Amniotic stem cell (primary cell): ENCODE results near the gene FAM221B.

Experiments
- DNase-seq: peaks from one replicate; lab custom pipeline; 2025; lab: John Stamatoyannopoulos, UW

FAM221B gene, protein sequence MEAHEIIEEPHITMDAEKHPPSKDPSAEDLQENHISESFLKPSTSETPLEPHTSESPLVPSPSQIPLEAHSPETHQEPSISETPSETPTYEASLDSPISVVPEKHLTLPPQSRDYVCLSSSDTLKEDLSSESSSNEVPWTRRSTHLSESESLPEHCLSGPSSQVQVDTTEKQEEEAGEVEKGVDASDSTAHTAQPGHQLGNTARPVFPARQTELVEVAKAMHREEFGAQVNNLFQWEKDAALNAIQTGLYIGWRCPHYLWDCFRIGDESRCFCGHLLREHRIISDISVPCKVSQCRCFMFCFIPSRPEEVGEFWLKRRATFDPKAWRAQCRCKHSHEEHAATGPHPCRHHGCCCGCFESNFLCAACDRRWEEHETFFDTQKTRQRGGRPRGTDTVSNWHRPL

DNA sequence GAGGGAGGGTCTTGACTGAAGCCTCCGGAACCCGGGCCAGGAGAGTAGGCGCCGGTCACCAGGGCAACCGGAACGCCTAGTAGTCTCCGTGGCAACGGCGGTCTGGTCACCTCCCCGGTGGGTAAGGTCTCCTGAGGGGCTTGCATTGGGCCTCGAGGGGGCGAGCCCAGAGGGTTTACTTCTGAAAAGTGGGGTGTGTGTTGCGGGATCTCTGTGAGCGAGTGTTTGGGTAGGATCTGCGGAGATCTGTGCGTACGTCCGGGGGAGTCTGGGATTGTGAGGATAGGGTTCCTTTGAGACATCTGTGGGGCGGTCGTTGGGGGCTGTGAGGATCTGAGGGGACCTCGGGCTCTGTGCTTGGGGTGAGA is at the start of gene FAM221B:
FAM221B (minus strand) TSS at position 17 of the 368 bp plus-strand sequence. CDS start 2,571 bp downstream, outside the sequence.
- DNase-seq: no peak

DNA sequence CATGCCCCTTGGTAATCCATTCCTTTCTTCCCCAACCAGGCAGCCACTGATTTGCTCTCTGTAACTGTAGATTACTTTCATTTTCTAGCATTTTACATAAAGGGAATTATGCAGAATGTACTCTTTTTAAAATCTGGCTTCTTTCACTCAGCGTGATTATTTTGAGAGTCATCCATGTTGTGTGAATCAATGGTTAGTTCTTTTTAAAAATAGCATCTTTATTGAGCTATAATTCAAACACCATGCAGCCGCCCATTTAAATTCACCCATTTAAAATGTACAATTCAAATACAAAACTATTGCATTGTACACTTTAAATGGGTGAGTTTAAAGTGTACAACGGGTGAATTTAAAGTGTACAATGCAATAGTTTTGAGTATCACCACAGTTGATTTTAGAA is 44.0 kb upstream of the FAM221B start:
- DNase-seq: no peak

DNA sequence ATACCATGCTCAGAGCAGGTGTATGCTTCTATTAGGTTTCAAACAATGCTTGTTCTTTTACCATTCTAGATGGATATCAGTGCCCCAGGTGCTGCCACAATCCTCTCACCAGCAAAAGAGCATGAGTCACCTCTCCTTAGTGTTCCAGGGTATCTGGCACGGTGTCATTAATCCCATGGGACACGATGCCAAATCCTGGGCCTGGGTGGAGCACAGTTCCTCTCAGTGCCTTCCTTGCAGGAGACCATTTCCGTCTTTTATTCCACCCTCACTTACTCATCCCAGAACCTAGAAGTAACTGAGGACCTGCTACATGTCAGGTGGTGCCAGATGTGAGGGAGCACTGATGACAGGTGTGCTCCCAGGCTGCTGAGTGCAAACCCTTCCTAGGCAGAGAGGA is 43.0 kb upstream of the FAM221B start:
- DNase-seq: no peak

DNA sequence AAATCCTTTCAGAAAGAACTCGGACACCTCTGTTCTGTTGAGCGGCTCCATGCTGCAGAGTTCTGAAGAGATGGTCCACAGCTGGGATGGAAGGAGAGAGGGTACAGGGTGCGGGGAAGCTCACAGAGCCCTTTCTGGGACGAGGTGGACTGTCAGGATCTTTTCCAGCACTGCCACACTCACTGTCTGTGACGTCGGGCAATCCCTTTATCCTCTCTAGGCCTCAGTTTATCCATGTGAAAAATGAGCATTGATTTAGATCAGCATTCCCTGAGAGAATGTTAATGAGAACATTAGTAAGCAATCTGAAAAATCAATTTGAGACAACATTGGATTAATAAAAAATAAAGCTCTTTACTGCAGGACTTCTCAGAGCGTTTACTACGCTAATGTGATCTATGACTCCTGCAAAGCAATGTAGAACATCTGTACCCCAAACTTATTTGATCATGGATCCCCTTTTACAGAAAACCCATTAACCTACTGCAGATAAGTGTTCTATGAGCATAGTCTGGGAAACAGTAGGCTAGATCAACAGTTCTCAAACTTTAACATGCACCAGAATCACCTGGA is 41.9 kb upstream of the FAM221B start, which contains the start of gene OR13J1:
OR13J1 (minus strand) TSS at position 51 of the 573 bp plus-strand sequence; CDS start at position 51, 0 bp downstream.
- no peak for DNase-seq

DNA sequence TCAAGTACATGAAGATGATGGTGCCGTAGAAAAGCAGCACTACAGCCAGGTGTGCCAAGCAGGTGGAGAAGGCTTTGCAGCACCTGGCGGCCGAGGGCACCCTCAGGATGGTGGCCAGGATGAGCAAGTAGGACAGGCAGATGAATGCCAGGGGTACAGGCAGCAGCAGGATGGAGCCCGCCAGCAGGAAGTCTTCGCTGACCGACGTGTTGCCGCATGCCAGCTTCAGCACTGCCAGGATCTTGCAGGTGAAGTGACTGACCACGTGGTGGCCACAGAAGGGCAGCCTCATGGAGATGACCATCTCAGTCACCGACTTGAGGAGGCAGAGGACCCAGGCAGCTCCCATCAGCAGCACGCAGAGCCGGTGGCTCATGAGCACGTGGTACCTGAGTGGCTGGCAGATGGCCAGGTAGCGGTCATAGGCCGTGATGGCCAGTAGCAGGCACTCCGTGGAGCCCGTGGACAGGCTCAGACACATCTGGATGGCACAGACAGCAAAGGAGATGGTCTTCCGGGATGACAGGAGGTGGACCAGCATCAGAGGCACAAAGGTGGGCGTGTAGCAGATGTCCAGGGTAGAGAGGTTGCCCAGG is 41.2 kb upstream of the FAM221B start:
- DNase-seq: no peak

DNA sequence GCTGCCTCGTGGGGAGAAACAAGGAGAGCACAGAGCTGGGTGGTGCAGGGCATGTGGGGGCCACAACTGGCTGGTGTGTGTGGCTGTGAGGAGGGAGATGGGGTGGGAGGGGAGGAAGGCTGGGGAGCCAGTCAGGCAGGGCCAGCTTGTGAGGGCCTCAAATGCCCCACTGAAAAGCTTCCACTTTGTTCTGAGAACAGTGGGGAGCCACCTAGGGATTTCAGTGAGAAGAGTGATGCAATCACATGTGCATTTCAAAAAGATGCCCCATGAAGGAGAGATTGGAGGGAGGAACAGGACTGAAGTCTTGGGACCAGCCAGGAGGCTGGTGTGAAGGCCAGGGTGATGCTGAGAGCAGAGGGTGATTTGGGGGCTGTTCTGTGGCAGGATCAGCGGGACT is 40.4 kb upstream of the FAM221B start:
- DNase-seq: no peak

DNA sequence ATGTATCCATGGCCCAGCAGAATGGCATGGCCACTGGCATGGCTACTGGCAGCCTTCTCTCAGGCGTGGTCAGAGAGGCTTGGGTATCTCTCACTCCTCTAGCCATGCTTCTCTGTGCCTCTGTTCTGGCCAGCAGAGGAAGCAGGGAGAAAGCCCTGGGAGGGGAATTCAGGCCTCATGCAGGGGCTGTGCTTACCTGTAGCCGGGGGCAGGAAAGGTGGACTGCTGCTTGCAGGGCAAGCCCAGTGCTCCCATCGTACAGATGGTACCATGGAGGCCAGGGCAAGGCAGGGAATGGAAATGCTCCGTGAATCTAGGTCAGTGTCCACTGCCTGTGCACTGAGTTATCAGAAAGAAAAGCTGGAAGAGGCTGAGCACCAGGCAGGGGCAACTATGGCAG is 39.0 kb upstream of the FAM221B start:
- DNase-seq: no peak

DNA sequence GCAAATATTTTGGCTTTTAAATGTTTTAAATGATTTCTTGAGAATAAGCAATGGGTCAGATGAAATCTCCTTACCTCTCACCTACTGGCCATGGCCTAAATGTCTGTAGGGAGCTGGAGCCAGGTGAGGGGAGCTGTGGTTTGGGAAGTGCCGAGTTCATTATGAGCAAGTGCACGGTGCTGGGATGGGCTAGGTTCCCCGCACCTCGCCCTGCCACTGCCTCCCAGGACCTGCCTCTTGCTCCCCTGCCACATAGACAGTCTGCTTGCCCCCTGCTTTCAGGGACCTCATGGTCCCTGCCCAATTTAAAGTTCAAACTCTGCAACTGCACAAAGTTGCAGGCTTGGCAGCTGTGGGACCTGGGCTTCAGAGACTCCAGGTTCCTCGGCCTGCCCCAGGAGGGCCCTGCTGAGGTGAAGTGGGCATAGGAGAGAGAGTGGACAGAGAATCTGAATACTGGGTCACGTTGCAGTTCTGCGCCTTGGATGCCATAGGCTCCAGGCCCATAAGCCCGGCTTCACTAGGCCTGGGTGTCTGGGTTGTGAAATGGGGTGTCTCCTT is 36.2 kb upstream of the FAM221B start:
- no peak for DNase-seq

DNA sequence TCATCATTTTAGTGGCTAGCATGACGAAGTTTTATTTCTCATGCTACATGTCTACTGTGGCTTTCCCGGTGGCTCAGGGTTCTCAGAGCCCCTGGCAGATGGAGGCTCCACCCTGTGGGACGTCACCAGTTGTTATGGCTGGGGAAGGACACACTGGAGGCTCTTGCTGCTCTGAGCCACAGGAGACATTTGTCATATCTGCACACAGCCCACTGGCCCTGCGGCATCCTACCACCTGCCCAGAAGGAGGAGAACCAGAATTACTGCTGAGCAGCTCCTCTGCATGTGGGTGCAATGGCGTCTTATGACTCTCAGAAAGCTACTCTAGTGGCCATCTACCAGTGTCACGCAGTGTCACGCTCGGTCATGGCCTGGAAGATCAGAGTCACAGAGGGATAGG is 35.1 kb upstream of the FAM221B start:
- DNase-seq: no peak

DNA sequence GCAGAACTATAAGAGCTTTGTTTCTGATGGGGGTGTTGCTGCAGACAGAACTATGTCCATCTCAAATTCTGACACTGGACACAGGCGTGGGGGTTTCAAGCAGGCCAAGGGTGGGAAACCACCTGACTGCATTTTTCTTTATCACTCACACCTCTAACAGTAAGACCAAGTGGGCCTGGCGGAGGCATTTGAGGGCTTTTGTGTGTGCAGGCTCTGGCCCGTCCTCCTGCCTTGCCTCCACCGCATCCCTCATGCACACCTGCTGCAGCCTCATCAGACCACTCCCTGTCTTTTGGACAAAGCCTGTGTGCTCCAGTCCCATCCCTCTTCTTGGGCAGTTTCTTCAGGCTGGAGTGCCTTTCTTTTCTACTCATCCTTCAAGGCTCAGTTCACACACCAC is 33.8 kb upstream of the FAM221B start:
- no peak for DNase-seq

DNA sequence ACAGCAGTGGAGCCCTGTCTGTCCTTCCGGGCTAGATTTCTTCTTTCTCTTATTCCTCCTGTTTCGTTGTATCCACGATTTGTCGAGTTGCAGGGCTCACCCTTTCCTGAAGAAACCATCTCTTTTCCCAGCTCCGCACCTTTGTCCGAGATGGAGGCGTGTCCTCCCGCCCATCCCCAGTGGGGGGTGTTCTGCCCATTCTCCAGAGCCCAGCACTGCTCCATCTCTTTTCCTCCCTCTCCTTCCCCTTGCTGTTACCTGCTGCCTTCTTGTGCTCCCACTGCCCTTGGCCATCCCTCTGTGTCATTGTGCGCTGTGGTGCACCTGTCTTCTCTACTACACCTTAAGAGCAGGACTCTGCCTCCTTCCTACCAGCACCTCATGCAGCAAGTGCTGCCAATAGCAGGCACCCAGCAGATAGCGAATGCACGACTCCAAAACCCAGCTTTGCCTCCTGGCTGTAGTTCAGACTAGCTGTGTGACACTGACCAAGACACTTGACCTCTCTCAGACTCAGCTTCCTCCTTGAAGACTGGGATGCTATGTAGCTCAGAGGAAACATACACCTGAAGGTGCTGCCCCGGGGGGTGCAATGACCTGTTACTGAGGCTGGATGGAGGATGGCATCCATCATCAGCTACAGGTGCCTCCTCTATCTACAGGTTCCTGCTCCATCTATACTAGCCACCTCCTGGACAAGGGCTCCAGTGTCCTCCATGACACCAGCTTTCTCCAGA is 32.8 kb upstream of the FAM221B start:
- no peak for DNase-seq

DNA sequence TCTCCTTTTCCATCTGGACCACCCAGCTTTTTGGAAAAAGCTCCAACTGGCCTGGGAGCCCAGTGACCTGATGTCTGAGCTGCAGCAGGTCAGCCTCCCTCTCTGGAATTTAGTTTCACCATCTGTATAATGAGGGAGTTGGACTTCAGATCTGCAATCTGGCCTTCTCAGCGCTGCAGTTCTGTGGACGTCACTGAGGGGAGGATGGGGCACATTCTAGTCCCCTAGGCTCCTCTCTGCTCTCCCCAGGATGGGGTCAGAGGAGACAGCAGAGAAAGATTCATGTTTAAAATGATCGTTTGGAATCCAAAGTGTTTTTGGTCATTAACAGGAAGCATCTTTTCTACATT is 31.4 kb upstream of the FAM221B start:
- DNase-seq: no peak

DNA sequence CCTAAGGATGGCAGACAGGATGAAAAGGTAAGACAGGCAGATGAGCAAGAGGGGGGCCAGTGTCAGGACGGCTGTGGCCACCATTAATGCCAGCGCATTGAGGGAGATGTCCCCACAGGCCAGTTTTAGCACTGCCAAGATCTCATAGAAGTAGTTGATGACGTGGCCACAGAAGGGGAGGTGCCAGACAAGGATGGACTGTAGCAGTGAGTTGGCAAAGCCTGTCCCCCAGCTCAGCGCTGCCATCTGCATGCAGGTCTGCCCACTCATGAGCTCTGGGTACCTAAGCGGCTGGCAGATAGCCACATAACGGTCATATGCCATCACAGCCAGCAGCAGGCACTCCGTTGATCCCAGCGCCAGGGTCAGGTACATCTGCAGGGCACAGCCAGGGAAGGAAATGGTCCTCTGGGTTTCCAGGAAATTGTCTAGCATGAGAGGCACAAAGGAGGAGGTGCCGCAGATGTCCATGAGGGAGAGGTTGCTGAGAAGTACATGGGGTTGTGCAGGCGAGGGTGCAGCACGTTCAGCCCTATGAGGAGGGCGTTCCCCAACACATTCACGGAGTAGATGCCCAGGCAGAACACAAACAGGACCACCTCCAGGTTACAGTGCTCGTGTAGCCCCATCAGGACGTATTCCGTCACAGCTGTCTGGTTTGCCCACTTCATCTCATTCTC is 30.9 kb upstream of the FAM221B start:
- no peak for DNase-seq

DNA sequence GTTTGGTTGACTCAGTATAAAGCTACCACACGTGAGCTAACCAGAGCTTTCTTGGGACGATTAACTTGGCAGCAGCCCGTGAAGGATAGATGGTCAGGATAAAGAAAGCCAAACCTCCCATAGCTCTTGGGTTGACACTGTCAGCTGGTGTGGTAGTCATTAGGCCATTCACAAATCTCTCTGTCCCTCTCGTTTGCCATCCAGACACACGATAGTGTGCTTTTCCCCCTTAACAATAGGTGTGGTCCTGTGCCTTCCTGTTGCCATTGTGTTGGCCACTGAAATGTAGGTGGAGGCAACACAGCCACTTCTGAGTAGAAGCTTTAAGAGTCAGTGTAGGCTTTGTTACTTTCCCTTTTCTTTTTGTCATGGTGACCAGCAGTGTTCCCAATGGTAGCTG is 29.9 kb upstream of the FAM221B start:
- DNase-seq: no peak

DNA sequence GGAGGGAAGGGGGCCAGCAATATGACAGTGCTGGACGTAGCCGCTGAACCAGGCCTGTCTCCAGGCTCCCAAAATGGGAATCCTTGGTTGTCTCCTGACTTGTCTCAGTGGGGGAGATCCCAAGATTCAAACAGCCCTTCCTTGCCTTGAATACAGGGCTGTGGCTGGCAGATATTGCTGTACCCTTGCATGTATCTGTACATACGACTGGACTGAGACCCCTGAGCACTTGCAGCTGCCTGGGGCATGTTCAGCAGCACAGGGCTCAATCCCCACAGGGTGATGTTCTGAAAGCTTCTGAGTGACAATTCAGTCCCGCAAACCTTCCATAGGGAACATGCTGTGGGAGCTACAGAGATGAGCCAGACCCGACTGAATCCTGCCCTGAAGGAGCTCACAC is 28.4 kb upstream of the FAM221B start:
- no peak for DNase-seq

DNA sequence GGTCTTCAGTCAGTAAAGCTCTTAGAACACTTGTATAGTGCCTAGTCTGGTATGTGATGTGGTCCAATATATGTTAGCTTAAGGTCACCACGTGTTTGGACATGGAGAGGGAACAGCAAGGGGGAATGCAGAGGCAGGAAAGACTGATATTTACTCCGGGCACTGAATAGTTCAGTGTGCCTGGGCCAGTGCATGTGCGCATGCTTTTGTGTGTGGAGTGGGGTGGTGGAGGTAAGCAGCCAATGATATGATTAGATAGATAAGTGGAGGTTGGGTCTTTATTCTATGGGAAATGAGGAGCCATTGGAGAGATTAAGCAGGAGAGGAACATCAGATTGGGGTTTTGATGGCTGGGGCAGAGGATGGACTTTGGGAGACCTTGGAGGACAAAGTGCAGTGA is 27.7 kb upstream of the FAM221B start:
- DNase-seq: no peak

DNA sequence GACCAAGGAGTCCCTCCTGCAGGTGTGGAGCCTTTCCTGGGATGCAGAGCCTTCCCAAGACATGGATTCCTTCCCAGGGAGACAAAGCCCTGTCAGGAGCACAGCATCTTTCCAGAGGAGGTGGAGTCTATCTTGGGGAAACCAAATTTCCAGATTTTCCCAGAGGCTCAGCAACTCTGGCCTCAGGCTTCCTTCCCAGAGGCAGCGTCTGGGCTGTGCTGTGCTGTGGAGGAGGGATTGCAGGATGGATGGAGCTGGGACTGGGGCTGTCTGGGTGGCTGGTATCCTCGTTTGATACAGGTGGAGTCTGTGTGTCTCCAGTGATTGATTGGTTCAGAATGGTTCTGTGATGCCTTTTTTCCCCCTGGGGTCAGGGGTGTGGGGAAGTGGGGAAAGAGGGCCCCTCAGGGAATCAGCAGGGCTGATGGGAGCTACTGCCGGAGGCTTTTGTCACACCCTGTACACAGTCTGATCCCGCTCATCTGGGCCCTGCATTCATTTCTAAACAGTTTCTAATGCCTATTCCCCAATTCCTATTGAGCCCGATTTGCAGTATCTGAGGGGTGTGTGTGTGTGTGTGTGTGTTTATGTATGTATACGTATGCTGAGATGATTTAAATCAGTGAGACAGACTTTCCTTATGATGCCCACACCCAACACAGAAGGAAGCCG is 25.7 kb upstream of the FAM221B start:
- no peak for DNase-seq

DNA sequence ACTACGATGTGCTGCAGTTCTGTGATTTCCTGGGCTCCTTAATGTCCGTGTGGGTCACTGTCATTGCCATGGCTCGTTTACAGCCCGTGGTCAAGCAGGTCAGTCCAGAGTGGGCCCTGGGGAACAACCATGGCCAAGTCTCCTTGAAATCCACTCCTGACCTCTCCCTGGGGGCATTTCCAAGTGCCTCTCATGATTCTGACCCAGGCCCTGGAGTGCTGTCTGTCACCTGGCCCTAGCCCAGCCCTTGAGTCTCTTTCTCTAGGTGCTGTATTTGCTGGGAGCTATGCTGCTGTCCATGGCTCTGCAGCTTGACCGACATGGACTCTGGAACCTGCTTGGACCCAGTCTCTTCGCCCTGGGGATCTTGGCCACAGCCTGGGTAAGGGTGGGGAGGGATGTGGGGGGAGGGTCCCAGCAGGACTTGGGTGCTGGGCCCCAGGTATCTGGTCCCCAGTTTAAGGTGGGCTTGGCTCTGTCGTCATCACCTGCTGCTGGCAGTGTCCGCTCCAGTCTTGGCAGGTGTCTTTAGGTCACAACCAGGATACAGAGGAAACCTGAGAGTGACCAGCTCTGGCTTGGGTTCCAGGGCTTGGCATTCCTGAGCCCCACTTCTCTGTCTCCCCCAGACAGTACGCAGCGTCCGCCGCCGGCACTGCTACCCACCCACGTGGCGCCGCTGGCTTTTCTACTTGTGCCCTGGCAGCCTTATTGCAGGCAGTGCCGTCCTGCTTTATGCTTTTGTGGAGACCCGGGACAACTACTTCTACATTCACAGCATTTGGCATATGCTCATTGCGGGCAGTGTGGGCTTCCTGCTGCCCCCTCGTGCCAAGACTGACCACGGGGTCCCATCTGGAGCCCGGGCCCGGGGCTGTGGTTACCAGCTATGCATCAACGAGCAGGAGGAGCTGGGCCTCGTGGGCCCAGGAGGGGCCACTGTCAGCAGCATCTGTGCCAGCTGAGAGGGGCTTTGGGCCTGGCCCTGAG is 24.6 kb upstream of the FAM221B start:
- DNase-seq: no peak

DNA sequence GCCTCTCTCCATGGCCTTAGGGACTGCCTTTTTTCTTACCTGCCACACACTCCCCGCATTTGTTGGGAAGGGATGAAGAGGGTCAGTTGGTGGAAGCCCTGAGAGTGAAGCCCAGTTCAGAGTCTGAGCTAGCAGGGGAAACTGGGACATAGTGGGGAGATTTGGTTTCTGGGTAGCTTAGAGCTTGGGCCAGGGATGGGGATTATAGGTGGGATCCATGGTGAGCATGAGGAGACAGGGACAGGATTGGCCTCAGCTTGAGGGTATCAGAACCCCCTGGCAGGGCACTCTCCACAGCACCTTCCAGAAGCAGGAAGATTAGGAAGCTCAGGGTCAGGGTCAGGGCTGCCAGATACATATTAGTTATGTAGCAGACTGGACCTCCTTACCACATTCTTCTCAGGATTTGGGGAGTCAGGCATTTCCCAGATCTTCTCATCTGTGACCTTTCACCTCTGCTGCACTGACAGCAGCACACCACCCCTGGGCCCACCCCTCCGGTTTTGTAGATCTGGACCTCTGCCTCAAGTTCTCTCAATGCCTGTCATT is 23.8 kb upstream of the FAM221B start:
- DNase-seq: no peak
